ENCODE results near the gene PPARD.
"Not testable (repeated sequence)": the region's sequence is repeated elsewhere in the genome, so short reads cannot be mapped to it uniquely, and the experiment has no call there.

PPARD gene

GRCh38 chr6:35321091-35321490, 21.3 kb upstream of the PPARD start:
- no peak overlapping the region for H2AFZ ChIP-seq (ENCODE audit: low read depth, low read length)
- peaks cover 4% of the 10 kb centered on the region for H3K4me1 ChIP-seq (ENCODE audit: low read length)
- no peaks in the 10 kb centered on the region for H3K9me3 ChIP-seq (ENCODE audit: insufficient read depth, low read length)
- H3K79me2 ChIP-seq (ENCODE audit: low read length) = no peaks in the 10 kb centered on the region
- H3K4me2 ChIP-seq (ENCODE audit: low read length) = no peak overlapping the region
- H3K27ac ChIP-seq (ENCODE audit: low read length) = no peak overlapping the region
- H3K27me3 ChIP-seq (ENCODE audit: low read depth, low read length) = no peaks in the 10 kb centered on the region
- TF ChIP-seq CTCF (IDR thresholded peaks at IDR 0.05; ENCODE audit: low read depth, low read length) = no peak
- TF ChIP-seq EZH2phosphoT487 (IDR thresholded peaks at IDR 0.05; ENCODE audit: low read depth) = no peak
- no peaks in the 10 kb centered on the region for H3K36me3 ChIP-seq (replicated peaks; ENCODE audit: low read depth, low read length)
- H3K4me3 ChIP-seq (ENCODE audit: low read length) = no peak overlapping the region
- no peaks in the 10 kb centered on the region for H4K20me1 ChIP-seq (ENCODE audit: insufficient read depth, low read length)
- no peak overlapping the region for H3K9ac ChIP-seq (ENCODE audit: low read length)

GRCh38 chr6:35327349-35328027, 14.9 kb upstream of the PPARD start:
- H3K36me3 ChIP-seq (replicated peaks; ENCODE audit: low read depth, low read length) = no peaks in the 10 kb centered on the region
- peaks cover 3% of the 10 kb centered on the region for H3K4me1 ChIP-seq (ENCODE audit: low read length)
- no peaks in the 10 kb centered on the region for H3K9me3 ChIP-seq (ENCODE audit: insufficient read depth, low read length)
- no peak overlapping the region for H3K27ac ChIP-seq (ENCODE audit: low read length)
- 0 out of 2 replicates have a peak overlapping the region, but pooled peaks have one; percentile 78 for H2AFZ ChIP-seq (ENCODE audit: low read depth, low read length)
- TF ChIP-seq CTCF (IDR thresholded peaks at IDR 0.05; ENCODE audit: low read depth, low read length) (peak; percentile 63), EZH2phosphoT487 (IDR thresholded peaks at IDR 0.05; ENCODE audit: low read depth) (no peak)
- H3K79me2 ChIP-seq (ENCODE audit: low read length) = no peaks in the 10 kb centered on the region
- no peak overlapping the region for H3K9ac ChIP-seq (ENCODE audit: low read length)
- no peaks in the 10 kb centered on the region for H3K27me3 ChIP-seq (ENCODE audit: low read depth, low read length)
- H3K4me3 ChIP-seq (ENCODE audit: low read length) = no peak overlapping the region
- peak overlapping the region; percentile 33; the same call in 1 of the 2 replicates for H3K4me2 ChIP-seq (ENCODE audit: low read length)
- no peaks in the 10 kb centered on the region for H4K20me1 ChIP-seq (ENCODE audit: insufficient read depth, low read length)

- H3K9ac ChIP-seq (ENCODE audit: low read length) = no peak overlapping the region
- H3K27ac ChIP-seq (ENCODE audit: low read length) = no peak overlapping the region
- H3K4me3 ChIP-seq (ENCODE audit: low read length) = no peak overlapping the region
- H3K9me3 ChIP-seq (ENCODE audit: insufficient read depth, low read length) = no peaks in the 10 kb centered on the region
- no peak overlapping the region for H2AFZ ChIP-seq (ENCODE audit: low read depth, low read length)
- no peaks in the 10 kb centered on the region for H4K20me1 ChIP-seq (ENCODE audit: insufficient read depth, low read length)
- H3K4me2 ChIP-seq (ENCODE audit: low read length) = no peak overlapping the region
- H3K36me3 ChIP-seq (replicated peaks; ENCODE audit: low read depth, low read length) = no peaks in the 10 kb centered on the region
- TF ChIP-seq EZH2phosphoT487 (IDR thresholded peaks at IDR 0.05; ENCODE audit: low read depth) = no peak
- TF ChIP-seq CTCF (IDR thresholded peaks at IDR 0.05; ENCODE audit: low read depth, low read length) = no peak
- H3K4me1 ChIP-seq (ENCODE audit: low read length) = peaks cover 3% of the 10 kb centered on the region
- H3K79me2 ChIP-seq (ENCODE audit: low read length) = no peaks in the 10 kb centered on the region
- H3K27me3 ChIP-seq (ENCODE audit: low read depth, low read length) = no peaks in the 10 kb centered on the region
Observed at GRCh38 chr6:35328108-35328723, 14.1 kb upstream of the PPARD start.

- H2AFZ ChIP-seq (ENCODE audit: low read depth, low read length); H4K20me1 ChIP-seq (ENCODE audit: insufficient read depth, low read length); H3K27ac ChIP-seq (ENCODE audit: low read length); H3K9ac ChIP-seq (ENCODE audit: low read length); H3K36me3 ChIP-seq (replicated peaks; ENCODE audit: low read depth, low read length); H3K4me2 ChIP-seq (ENCODE audit: low read length); H3K4me3 ChIP-seq (ENCODE audit: low read length); H3K4me1 ChIP-seq (ENCODE audit: low read length); H3K27me3 ChIP-seq (ENCODE audit: low read depth, low read length); H3K9me3 ChIP-seq (ENCODE audit: insufficient read depth, low read length); H3K79me2 ChIP-seq (ENCODE audit: low read length): not testable (repeated sequence)
Observed at GRCh38 chr6:35328965-35329364, 13.4 kb upstream of the PPARD start.
